SK-N-SH (cell line): ENCODE data around the gene DCLK3. TPM values are rescaled to one million over a fixed set of nuclear protein-coding genes. Genes with fewer than 3 reads are reported as not detected.

Experiments used
- CTCF ChIA-PET: fragments of 300-600, 350-600 bp; formaldehyde crosslinking; extraction: SDS; loops from one replicate; lab custom pipeline; 2021; lab: Yijun Ruan, JAX
- POLR2A ChIA-PET: fragments of 350-600 bp; sonication (Branson Sonifier 250); formaldehyde crosslinking; extraction: SDS; loops from one replicate; lab custom pipeline; 2020; ENCODE audit warnings: antibody characterized with exemption, inconsistent platforms; lab: Yijun Ruan, JAX
- DNase-seq: peaks from one replicate; pipeline ENCODE4 v3.0.0; 2012
- H2AFZ ChIP-seq: fragments of 200-600 bp; sonication (generic); 2 replicates; pipeline ENCODE4 v1.8.1; 2016; ENCODE audit warnings: antibody characterized with exemption, mild to moderate bottlenecking, low read depth
- H3F3A ChIP-seq: fragments of 200-600 bp; sonication (generic); replicated peaks from 2 replicates; pipeline ENCODE3; 2016; ENCODE audit warnings: antibody characterized with exemption, mild to moderate bottlenecking; ENCODE audit not compliant: insufficient read depth
- H3K27ac ChIP-seq, 2 experiments: fragments of 200-500 bp in 1 of 2; fragments of 200-600 bp in 1 of 2; sonication (Bioruptor generic) in 1 of 2; sonication (generic), shearing (Covaris generic) in 1 of 2; 2 replicates each; pipeline versions ENCODE4 v1.5.1 to v1.6.1; 2014 to 2016; ENCODE audit warnings: low read depth in 2 of 2, inconsistent platforms in 1 of 2, low read length in 1 of 2, mild to moderate bottlenecking in 1 of 2, mixed read lengths in 1 of 2
- H3K27me3 ChIP-seq: fragments of 200-600 bp; sonication (generic), shearing (Covaris generic); 2 replicates; pipeline ENCODE4 v1.6.1; 2016; ENCODE audit warnings: mixed run types; ENCODE audit not compliant: insufficient read depth
- H3K36me3 ChIP-seq, 2 experiments: fragments of 200-500 bp in 1 of 2; fragments of 200-600 bp in 1 of 2; sonication (Bioruptor generic) in 1 of 2; sonication (generic) in 1 of 2; replicated peaks in 1 of 2; 2 replicates each; pipeline versions ENCODE3 to v1.5.1; 2014 to 2016; ENCODE audit warnings: low read length in 1 of 2, mild to moderate bottlenecking in 1 of 2; ENCODE audit not compliant: insufficient read depth in 2 of 2, control insufficient read depth in 1 of 2
- H3K4me1 ChIP-seq, 2 experiments: fragments of 200-500 bp in 1 of 2; fragments of 200-600 bp in 1 of 2; sonication (Bioruptor generic) in 1 of 2; sonication (generic), shearing (Covaris generic) in 1 of 2; 2 replicates each; pipeline versions ENCODE4 v1.5.1 to v1.6.1; 2014 to 2016; ENCODE audit warnings: low read depth in 1 of 2, low read length in 1 of 2, mixed run types in 1 of 2; ENCODE audit not compliant: insufficient read depth in 2 of 2, control insufficient read depth in 1 of 2
- H3K4me2 ChIP-seq: fragments of 200-600 bp; sonication (generic), shearing (Covaris generic); 2 replicates; pipeline ENCODE4 v1.6.1; 2017; ENCODE audit warnings: mixed run types
- H3K4me3 ChIP-seq, 2 experiments: fragments of 200-500 bp in 1 of 2; fragments of 200-600 bp in 1 of 2; sonication (Bioruptor generic) in 1 of 2; sonication (generic), shearing (Covaris generic) in 1 of 2; 2 replicates each; pipeline versions ENCODE4 v1.5.1 to v1.8.1; 2014 to 2016; ENCODE audit warnings: low read depth in 2 of 2, inconsistent platforms in 1 of 2, low read length in 1 of 2, mild to moderate bottlenecking in 1 of 2, mixed read lengths in 1 of 2, moderate library complexity in 1 of 2
- H3K79me2 ChIP-seq: fragments of 200-600 bp; sonication (generic); 2 replicates; pipeline ENCODE4 v1.8.1; 2017; ENCODE audit warnings: mild to moderate bottlenecking; ENCODE audit not compliant: insufficient read depth
- H3K9ac ChIP-seq: fragments of 200-600 bp; sonication (generic); 2 replicates; pipeline ENCODE4 v1.6.1; 2017; ENCODE audit warnings: mixed run types
- H3K9me2 ChIP-seq: fragments of 200-600 bp; sonication (generic); 2 replicates; pipeline ENCODE4 v1.6.1; 2017; ENCODE audit warnings: mixed run types
- H3K9me3 ChIP-seq: fragments of 200-600 bp; sonication (generic); 2 replicates; pipeline ENCODE4 v1.6.1; 2017; ENCODE audit warnings: mixed run types, mild to moderate bottlenecking, moderate library complexity
- H4K20me1 ChIP-seq: fragments of 200-600 bp; sonication (generic); 2 replicates; pipeline ENCODE4 v1.6.1; 2017; ENCODE audit warnings: mild to moderate bottlenecking, mixed run types; ENCODE audit not compliant: insufficient read depth
- CTCF ChIP-seq: fragments of 200-600 bp; sonication (generic); IDR thresholded peaks from 2 replicates; pipeline ENCODE4 v1.6.1; 2017; ENCODE audit warnings: antibody characterized with exemption, mild to moderate bottlenecking, moderate library complexity
- ELF1 ChIP-seq: IDR thresholded peaks from 2 replicates; pipeline ENCODE4 v1.4.0; 2012
- FOSL2 ChIP-seq: IDR thresholded peaks from 2 replicates; pipeline ENCODE4 v1.4.0; 2012; ENCODE audit warnings: low read depth, mild to moderate bottlenecking, moderate library complexity, borderline replicate concordance
- FOXJ3 ChIP-seq: sonication (generic); formaldehyde crosslinking; IDR thresholded peaks from 2 replicates; pipeline ENCODE4 v1.5.1; 2020; ENCODE audit warnings: mild to moderate bottlenecking, missing genetic modification reagents
- GABPA ChIP-seq: IDR thresholded peaks from 2 replicates; pipeline ENCODE4 v1.4.0; 2012; ENCODE audit warnings: low read depth, mild to moderate bottlenecking
- JUND ChIP-seq: IDR thresholded peaks from 2 replicates; pipeline ENCODE4 v1.4.0; 2012
- MEF2A ChIP-seq: IDR thresholded peaks from 2 replicates; pipeline ENCODE4 v1.4.0; 2012; ENCODE audit warnings: low read depth, borderline replicate concordance
- NRF1 ChIP-seq: IDR thresholded peaks from 2 replicates; pipeline ENCODE4 v1.6.1; 2012; ENCODE audit warnings: low read depth, mild to moderate bottlenecking, low read length
- PBX3 ChIP-seq: IDR thresholded peaks from 2 replicates; pipeline ENCODE4; 2012
- RCOR1 ChIP-seq: fragments of 150-350 bp; IDR thresholded peaks from 2 replicates; pipeline ENCODE4 v1.6.1; 2017; ENCODE audit warnings: antibody characterized with exemption, low read length
- REST ChIP-seq: IDR thresholded peaks from 2 replicates; pipeline ENCODE4 v1.6.1; 2012; ENCODE audit warnings: mild to moderate bottlenecking, low read depth, low read length, moderate library complexity
- SMC3 ChIP-seq: IDR thresholded peaks from 2 replicates; pipeline ENCODE4 v1.6.1; 2012; ENCODE audit warnings: low read depth, low read length, improper control_type of control experiment
- TEAD4 ChIP-seq: IDR thresholded peaks from 2 replicates; pipeline ENCODE4 v1.4.0; 2012; ENCODE audit warnings: mild to moderate bottlenecking, borderline replicate concordance; ENCODE audit not compliant: insufficient read depth
- ZBTB33 ChIP-seq: IDR thresholded peaks from 2 replicates; pipeline ENCODE4 v1.4.0; 2012; ENCODE audit warnings: low read depth, borderline replicate concordance
- WGBS: methylation state at CpG from one replicate; pipeline ENCODE4 v1.1.6; 2017; ENCODE audit warnings: low lambda C conversion rate; 5-methylcytosine and 5-hydroxymethylcytosine counted together
- polyA plus RNA-seq, 3 experiments: library from polyadenylated mRNA; depleted of rRNA; stranded (reverse); fragments of >200 nt; gene quantifications; 2 replicates each; pipeline ENCODE4 v1.2.3, GENCODE V29; 2012

DCLK3 gene
- polyA plus RNA-seq, 1 of the 3 experiments (the other 2 are of a cell fraction): not detected

- TF ChIP-seq REST (no peak), JUND (no peak), RCOR1 (peak; percentile 42; the same call in 1 of the 2 replicates)
Observed at GRCh38 chr3:36700537-36701248, 63.7 kb downstream of the DCLK3 start (continued).

- no peaks in the 10 kb centered on the region for H4K20me1 ChIP-seq
- peak overlapping the region in 1 of 2 experiments; percentile 88; a peak in 2 of 4 replicates for H3K27ac ChIP-seq
- no peak for DNase-seq
- H3K36me3 ChIP-seq: no peaks in the 10 kb centered on the region
- H3K4me2 ChIP-seq: no peak overlapping the region
- H3K4me3 ChIP-seq: no peak overlapping the region
- H3K27me3 ChIP-seq: no peaks in the 10 kb centered on the region
- no peak overlapping the region for H3K9ac ChIP-seq
- no peaks in the 10 kb centered on the region for H3K79me2 ChIP-seq
- POLR2A ChIA-PET: no interaction called here
- H2AFZ ChIP-seq: no peak overlapping the region
- TF ChIP-seq CTCF (no peak), FOSL2 (no peak), SMC3 (no peak), PBX3 (no peak), ELF1 (no peak), MEF2A (no peak), ZBTB33 (no peak), GABPA (no peak), TEAD4 (no peak), NRF1 (no peak), FOXJ3 (CRISPR knock-in tag) (no peak)
- H3K9me2 ChIP-seq: no peaks in the 10 kb centered on the region
- 63% methylated on average over 3 of the region's 3 CpGs for WGBS
- H3F3A ChIP-seq: peaks cover 4% of the 10 kb centered on the region
- CTCF ChIA-PET: interaction anchor here (0.6 to 4.8 kb wide), 14 partner anchors 45 to 775 kb away, joined by 3 to 65 read pairs (median 4); no protein-coding TSS in a partner anchor
- peaks cover 0 to 21% of the 10 kb centered on the region in 2 experiments; a peak in 3 of 4 replicates for H3K4me1 ChIP-seq
- no peaks in the 10 kb centered on the region for H3K9me3 ChIP-seq
Observed at GRCh38 chr3:36698314-36698713, 66.0 kb downstream of the DCLK3 start.
